GM21786 (cell line): ENCODE data around the gene ZGPAT.

ENCODE experiments used
- ATAC-seq: cut with Tn5 transposase; IDR thresholded peaks from one replicate; pipeline ENCODE4 v1.9.1; 2021; ENCODE audit not compliant: unreplicated experiment

Gene ZGPAT

DNA sequence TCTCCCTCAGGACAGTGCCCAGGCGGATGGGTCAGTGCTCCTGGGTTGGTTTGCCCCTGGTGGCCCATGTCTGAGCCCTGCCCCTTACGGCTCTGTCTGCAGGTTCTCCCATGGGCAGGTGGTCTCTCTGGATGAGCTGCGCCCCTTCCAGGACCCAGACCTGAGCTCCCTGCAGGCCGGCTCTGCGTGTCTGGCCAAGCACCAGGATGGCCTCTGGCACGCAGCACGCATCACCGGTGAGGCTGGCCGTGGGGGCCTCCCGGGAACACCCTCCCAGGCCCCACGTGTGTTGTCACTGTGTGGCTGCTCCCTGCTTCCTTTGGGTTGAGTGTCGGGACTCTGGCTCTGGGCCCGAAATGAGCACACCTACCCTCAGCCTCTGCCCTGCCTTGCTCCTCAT is 25.3 kb downstream of the ZGPAT start:
- no peak for ATAC-seq

DNA sequence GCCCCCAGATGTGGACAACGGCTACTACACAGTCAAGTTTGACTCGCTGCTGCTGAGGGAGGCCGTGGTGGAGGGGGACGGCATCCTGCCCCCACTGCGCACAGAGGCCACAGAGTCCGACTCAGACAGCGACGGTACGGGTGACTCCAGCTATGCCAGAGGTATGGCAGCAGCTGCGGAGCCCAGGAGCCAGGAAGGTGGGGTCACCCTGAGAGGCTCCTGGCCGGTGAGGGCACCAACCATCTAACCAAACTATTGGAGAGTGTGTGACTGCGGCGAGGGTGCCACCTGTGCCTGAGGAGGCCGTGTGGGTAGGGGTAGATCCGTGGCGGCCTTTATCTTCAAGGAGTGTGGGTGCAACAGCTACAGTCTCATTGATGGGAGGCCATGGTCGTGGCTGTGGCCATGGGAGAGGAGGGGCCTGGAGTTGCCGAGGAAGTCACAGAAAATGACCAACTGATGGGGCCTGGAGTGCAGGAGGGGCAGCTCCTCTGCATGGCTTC is 25.8 kb downstream of the ZGPAT start:
- no peak for ATAC-seq

GRCh38 chr20:63734111-63734945 is 26.5 kb downstream of the ZGPAT start:
- ATAC-seq, result no peak

GRCh38 chr20:63734946-63735858 is 27.4 kb downstream of the ZGPAT start:
- ATAC-seq, result no peak

DNA sequence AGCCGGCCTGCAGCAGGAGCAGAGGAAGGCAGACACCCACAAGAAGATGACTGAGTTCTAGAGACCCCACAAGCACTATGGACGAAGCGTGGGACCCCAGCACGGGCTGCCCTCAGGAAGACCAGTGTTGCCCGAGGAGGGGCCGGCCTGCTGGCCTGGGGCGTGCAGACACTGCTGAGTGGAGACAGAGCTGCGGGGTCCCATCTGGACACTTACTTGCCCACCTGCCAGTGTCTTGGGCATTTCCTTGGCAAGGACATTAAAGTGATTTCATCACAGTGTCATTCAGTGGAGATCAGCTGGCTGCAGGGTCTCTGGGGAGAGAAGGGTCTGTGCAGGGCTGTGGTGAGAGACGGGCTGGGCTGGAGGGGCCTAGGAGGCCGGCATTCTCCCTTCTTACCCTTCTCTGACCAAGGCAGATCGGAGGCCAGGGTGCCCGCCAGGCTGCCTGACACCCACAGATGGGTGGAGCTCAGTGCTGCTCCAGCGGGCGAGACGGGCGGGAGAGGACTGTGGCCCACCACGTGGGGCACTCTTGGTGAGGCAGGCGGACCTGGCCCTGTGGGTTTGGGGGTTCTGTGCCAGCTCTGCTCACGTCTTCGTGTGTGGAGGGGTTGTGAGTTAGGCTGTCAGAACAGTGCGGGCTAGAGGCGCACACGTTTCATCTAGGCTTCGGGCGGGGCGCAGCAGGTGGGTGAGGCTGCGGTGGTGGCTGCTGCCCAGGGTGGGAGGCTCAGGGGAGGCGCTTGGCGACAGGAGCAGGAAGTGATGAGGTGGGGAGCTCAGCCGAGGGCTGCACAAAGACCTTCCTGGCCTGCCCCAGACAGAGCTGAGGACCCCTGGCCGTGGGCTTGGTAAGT is 28.2 kb downstream of the ZGPAT start, which contains the start of gene LIME1:
Gene LIME1 (plus strand): TSS at position 806 of the 860 bp plus-strand sequence. CDS start 886 bp downstream, outside the sequence.
- ATAC-seq, result no peak

GRCh38 chr20:63736893-63737694 is 29.3 kb downstream of the ZGPAT start:
- no peak for ATAC-seq

DNA sequence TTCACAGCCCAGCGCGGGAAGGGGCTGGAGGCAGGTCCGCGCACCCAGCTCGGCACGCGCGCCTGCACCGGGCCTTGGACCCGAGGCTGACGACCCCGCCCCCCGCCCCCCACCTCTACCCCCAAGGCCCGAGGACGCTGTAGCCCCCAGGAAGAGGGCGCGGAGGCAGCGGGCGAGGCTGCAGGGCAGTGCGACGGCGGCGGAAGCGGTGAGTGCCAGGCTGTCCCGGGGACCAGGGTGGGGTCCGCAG is 29.8 kb downstream of the ZGPAT start:
- no peak for ATAC-seq

- no peak for ATAC-seq
These were observed 30.3 kb downstream of the ZGPAT start for GRCh38 chr20:63737945-63738686.

GRCh38 chr20:63738687-63739129 is 30.9 kb downstream of the ZGPAT start:
- ATAC-seq, result no peak

DNA sequence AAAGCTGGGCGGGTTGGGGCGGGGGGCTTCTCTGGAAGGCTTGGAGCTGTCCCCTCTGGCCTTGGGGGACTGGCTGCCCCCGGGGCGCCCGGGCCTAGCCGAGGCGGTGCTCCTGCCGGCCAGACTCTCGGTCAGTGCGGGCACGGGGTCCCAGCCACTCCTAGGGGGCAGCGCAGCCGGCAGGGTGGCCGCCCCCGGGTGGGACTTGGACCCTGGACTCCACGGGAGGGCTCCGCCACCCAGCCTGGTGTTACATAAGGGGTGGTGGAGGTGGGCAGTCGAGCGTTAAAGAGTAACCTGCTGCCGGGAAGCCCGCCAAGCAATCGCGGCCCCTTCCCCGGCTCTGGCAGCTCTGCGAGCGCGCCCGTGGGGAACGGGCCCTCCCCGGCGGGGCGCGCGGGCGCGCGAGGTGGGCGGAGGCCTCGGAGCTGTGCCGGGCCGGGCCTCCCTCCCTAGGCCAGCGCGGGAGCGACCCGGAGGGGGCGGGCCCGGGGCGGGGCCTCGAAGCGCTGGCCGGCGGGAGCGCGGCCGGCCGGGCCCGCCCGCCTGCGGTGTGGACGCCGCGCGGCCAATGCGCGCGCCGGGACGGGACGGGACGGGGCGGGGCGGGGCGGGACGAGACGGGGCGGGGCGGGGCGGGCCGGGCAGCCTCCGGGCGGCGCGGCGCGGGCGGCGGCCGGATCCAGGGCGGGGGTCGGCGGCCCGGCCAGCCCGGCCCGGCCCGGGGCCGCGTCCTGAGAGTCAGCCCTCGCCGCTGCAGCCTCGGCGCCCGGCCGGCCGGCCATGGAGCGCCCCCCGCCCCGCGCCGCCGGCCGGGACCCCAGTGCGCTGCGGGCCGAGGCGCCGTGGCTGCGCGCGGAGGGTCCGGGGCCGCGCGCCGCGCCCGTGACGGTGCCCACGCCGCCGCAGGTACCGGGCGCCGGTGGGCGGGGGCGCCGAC is 31.6 kb downstream of the ZGPAT start, which contains the start of gene SLC2A4RG:
Gene SLC2A4RG (plus strand): TSS at position 647 of the 940 bp plus-strand sequence. CDS start 137 bp downstream, at position 784.
- peak; percentile 22 for ATAC-seq

DNA sequence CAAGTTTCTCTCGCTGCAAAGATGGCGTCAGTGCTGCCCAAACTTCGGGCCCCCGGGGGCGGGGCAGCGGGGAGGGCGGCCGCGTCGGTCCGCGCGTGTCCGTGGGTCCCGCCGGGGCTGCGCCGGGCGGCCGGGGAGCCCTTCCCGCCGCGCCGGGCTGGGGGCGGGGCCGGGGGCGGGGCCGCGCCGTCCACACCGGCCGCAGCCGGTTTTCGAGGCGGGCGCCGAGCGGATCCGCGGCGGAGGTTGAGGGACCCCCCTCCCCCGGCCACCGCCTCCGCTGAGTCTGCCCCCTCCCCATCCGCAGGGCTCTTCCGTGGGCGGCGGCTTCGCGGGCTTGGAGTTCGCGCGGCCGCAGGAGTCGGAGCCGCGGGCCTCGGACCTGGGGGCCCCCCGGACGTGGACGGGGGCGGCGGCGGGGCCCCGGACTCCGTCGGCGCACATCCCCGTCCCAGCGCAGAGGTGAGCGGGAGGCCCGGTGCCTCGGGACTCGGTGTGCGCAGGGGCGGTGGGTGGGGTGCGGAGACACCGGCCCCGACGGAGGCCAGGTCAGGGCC is 32.3 kb downstream of the ZGPAT start:
- ATAC-seq, result no peak

DNA sequence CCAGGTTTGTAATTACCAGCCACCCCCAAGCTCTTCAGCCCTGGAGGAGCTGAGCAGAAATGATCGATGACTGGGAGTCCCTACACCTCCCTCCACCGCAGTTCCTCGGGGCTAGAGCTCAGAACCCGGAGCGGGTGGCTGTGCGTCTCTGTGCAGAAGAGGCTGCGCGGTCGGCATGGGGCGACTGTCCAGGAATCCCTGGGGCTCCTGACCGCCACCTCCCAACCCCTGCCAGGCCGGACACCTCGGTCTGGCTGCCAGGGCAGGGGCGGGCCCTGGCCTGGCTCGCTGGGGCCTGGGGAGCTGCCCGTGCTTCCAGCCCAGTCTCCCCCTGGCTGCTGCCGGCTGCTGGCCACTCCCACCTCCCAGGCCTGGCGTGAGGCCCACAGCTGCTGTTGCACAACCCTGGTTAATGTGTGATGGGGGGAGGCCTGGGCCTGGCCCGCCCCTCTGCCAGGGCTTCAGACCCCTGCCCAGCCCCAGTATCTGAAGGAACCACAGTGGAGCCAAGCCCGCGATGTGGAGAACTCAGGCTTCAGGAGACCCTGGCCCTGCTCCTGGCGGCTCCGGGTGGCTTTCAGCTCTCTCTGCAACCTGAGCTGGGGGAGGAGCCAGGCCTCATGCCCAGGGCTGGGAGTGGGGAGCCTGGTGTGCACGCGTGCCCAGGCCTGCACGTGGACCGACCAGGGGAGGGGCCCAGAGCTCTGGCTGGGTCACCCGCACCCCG is 33.0 kb downstream of the ZGPAT start:
- ATAC-seq, result no peak

DNA sequence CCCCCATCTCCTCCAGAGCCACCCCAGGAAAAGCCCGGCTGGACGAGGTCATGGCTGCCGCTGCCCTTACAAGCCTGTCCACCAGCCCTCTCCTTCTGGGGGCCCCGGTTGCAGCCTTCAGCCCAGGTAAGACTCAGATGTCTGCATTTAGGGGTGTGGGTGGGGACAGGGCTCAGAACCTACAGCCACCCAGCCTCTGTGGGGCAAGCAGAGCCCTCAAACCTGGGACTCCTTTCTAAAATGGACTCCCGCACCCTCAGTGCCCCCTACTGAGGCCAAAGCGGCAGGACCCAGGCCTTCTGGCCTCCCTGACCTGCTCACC is 33.5 kb downstream of the ZGPAT start:
- ATAC-seq, result no peak

DNA sequence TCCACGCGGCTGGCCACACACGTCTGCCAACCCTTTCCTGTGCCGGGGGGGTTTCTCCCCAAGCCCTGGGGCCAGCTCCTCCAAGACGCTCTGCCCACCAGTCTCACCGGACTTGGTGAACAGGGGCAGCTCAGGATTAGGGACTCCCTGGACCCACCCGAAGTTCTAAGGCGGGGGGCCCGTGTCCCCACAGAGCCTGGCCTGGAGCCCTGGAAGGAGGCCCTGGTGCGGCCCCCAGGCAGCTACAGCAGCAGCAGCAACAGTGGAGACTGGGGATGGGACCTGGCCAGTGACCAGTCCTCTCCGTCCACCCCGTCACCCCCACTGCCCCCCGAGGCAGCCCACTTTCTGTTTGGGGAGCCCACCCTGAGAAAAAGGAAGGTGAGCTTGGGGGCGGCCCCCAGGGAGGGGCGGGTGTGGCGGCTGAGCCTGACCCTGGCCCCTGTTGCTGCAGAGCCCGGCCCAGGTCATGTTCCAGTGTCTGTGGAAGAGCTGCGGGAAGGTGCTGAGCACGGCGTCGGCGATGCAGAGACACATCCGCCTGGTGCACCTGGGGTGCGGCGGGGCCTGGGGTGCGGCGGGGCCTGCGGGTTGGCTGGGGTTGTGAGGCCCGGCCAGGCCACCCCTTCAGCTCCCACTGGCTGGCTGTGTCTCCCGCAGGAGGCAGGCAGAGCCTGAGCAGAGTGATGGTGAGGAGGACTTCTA is 34.0 kb downstream of the ZGPAT start:
- ATAC-seq, result no peak

DNA sequence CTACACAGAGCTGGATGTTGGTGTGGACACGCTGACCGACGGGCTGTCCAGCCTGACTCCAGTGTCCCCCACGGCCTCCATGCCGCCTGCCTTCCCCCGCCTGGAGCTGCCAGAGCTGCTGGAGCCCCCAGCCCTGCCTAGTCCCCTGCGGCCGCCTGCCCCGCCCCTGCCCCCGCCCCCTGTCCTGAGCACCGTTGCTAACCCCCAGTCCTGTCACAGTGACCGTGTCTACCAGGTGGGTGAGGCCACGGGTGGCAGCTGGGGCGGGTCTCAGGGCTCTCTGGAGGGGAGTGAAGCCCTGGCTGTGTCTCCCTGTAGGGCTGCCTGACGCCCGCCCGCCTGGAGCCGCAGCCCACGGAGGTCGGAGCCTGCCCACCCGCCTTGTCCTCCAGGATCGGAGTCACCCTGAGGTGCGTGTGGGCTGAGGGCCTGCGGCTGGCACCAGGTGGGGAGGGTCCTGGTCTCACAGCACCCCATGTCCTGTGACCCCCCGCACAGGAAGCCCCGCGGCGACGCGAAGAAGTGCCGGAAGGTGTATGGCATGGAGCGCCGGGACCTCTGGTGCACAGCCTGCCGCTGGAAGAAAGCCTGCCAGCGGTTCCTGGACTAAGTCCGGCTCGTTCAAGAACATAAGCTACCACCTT is 34.7 kb downstream of the ZGPAT start:
- no peak for ATAC-seq
